Midbrain (tissue), 1 donor: ENCODE measurements around the gene PLSCR4.
A peak's percentile ranks its signal among the peaks of the same experiment; 100 is the strongest.

Experiments
- DNase-seq: peaks from one replicate; lab custom pipeline; 2025; lab: John Stamatoyannopoulos, UW

PLSCR4 gene

DNA sequence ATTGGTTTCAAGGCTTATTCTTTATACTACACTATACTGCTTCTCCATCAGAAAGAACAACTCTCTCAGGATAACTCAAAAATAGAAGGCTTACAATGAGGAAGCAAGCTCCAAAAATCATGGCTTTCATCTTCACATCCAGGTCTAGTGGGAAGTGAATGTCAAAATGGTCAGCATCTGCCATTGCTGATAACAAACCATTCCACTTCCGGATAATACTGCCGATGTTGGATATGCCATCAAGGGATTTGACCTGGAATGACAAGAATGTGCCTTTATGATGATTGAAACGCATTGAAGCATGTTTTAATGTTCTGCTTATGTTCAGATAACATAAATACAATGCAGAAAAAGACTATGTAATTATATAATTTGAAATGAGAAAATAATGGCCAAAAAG, 55.9 kb downstream of the PLSCR4 start:
- no peak for DNase-seq

GRCh38 chr3:146191051-146191450, 59.9 kb downstream of the PLSCR4 start:
- no peak for DNase-seq

GRCh38 chr3:146189519-146190173, 61.3 kb downstream of the PLSCR4 start:
- peak; percentile 66 for DNase-seq

GRCh38 chr3:146187334-146187950, 63.5 kb downstream of the PLSCR4 start:
- peak; percentile 39 for DNase-seq

- no peak for DNase-seq
These were observed 66.5 kb downstream of the PLSCR4 start for GRCh38 chr3:146184241-146185015.

- no peak for DNase-seq
These were observed 69.7 kb downstream of the PLSCR4 start for GRCh38 chr3:146181216-146181615.

DNA sequence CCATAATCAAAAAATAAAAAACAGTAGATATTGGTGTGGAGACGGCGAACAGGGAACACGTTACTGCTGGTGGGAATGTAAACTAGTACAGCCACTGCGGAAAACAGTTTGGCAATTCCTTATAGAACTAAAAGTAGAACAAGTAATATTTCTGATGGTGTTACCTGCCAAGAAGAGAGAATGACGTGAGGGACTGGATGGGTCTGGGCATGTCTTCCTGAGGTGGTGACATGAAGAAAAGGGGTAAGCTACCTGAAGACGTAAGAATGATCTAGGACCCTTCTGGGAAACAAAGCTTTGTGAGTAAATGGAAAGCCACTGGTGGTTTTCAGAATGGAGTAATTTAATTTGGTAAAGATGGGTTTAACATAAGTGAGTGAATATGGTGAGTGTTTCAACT, 70.5 kb downstream of the PLSCR4 start:
- DNase-seq: no peak

DNA sequence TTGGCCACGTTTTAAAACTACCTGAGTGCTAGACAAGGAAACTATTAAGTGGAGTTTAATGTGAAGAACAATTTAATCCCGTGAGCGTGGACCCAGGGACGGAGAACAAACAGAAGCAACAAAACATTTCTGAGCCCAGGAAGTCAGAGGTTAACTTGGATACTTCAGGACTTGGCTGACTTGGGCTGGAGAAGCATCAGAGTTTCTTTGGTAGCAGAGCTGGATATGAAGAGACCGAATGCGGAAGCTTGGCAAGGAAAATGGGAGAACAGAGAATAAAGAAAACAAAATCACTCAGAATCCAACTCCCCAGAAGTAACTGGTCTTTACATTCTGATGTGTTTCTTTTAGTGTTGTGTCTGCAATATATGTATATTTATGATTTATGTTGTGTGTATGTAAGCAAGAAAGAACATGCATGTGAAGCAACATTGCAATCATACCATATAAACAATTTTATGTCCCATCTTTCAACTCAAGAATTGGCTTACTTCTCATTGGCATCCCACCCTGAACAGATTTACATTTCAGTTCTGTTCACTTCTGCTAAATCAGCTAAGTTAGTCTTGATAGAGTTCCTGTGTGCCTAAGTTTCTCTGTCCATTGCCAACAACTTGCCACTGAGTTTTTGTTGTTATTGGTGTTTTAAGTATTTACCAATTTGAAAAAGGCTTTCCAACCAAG, 72.8 kb downstream of the PLSCR4 start:
- DNase-seq: no peak

DNA sequence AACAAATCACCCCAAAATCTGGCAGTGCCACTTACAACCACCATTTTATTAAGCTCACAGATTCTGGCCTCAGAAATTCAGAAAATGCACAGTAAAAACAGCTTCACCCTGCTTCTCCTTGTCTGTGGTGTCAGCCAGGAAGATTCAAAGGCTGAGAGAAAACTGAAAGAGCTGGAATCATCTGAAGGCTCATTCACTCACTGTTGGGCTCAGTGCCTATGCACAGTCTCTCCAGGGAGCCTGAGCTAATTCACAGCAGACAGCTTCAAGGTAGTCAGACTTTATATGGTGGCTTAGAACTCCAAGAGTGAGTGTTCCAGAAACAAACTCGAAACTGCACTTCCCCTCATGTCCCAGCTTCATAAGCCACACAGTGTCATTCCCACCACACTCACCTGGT, 73.4 kb downstream of the PLSCR4 start:
- no peak for DNase-seq

- DNase-seq: no peak
These were observed 73.8 kb downstream of the PLSCR4 start for GRCh38 chr3:146177072-146177471.

GRCh38 chr3:146172586-146172985, 78.3 kb downstream of the PLSCR4 start:
- no peak for DNase-seq

GRCh38 chr3:146170591-146170990, 80.3 kb downstream of the PLSCR4 start:
- no peak for DNase-seq

DNA sequence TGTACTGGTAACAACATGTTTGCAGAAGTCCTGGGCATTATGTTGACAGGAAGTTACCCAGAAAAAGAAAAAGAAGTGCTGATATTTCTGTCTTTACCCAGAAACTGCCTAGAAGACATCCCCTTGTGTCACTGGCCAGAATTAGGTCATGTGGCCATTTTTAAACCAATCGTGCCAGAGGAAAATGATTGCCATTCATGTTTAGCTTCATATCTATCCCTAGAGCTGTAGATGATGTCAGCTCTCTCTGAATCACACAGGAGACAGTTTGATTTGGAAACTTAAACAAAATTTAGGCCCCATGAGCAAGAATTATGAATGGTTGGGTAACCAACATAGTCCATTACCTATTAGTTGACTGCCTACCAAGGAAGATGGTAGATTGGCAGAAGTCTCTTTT, 81.0 kb downstream of the PLSCR4 start:
- DNase-seq: no peak

DNA sequence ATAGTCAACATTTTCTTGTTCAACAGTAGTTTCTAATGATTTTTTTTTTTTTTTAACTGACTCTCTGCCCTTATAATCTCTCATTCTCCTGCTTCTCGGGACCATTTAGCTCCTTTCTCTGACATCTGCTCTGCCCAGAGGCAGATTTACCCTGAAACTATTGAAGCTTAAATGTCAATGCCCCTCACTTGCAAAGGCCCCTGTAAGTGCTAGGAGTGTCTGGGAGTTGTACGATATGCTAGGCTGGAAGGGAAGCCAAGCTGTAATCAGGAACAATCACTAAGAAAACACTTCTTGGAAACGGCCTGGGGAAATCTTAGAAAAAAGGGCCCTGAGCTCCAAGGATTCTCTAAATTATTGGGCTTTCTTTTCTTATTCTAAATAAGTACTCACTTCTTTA, 84.1 kb downstream of the PLSCR4 start:
- DNase-seq: no peak

DNA sequence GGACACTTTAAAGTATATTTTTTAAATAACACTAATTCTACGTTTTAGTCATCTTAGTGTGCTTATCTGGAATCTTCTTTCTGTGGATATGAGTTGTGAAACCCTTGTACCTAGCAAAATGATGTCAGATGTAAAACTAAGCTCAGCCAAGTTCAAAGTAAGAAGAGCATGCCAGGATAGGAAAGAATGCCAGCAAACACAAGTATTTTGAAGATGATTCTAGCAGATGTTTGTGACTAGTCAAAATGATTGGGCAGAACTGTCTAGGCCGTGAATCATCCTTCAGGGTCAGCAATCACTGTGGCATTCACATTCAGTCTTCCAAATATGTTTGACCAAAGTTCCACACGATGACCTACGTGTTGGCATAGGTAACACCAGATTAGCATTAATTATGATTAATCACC, 84.5 kb downstream of the PLSCR4 start:
- no peak for DNase-seq

DNA sequence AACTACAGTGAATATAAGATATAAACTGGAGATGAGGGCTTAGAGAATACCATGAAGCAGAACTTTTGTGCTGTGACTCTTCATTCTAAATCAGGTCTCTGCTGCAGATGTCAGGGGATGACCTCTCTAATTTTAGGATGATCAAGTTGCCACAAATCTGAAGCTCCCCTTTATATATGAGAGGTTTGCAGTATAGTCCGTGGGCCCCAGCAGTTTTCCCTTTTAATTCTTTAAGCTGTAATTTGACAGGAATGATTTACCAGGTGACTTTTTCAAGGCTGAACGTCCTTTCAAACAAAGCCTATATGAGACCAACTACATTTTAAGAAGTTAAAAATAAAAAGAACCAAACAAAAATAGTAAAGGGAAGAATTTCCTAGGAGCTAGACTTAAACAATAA, 85.0 kb downstream of the PLSCR4 start:
- no peak for DNase-seq

DNA sequence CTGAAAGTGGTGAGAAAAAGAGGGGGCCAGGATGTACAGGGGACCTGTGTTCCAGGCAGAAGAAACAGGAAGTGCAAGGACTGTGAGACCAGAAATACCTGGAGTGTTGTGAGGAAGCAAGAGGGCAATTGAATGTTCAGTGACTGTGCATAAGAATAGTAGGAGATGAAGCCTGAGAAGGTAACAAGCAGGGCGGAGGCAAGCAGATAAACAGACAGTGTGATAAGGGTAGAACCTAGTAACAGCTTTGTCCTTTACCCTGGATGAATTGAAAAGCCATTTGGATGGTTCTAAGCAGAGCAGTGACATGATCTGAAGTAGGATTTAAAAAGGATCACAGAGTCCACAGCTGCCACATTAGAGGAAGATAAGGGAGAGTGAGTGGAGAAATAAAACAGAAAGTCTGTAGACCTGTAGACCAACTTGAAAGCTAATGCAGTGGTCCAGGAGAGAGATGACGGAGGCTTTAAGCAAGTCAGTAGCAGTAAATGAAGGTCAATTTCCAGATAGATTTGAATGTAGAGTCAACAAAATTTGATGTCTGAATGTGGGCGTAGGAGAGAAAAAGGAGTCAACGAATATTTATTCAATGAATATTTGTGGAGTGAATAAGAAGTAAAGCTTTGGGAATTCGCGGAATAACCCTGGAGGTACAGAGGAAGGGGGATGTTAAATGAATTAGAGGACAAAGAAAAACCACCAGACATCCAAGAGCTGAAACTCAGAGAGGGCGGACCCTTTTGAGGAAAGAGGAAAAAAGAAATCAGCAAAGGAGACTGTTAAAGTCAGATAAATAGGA, 85.7 kb downstream of the PLSCR4 start:
- DNase-seq: no peak

DNA sequence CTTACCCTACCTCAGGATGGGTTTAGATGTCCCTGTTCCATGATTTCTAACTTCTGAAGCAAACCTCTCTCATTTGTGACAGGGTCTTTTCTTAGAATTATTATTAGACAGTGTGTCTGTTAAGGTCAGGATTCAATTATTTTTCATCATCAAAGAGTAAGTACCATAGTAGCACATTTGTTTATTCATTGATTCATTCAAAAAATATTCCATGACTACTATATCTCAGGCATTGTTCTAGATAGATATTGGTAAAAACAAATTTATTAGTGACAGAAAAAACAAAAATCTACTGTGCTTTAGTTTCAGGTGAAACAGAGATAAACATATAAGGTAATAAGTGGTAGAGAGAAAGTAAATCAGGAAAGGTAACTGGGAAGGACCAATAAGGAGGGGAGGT, 86.4 kb downstream of the PLSCR4 start:
- no peak for DNase-seq

DNA sequence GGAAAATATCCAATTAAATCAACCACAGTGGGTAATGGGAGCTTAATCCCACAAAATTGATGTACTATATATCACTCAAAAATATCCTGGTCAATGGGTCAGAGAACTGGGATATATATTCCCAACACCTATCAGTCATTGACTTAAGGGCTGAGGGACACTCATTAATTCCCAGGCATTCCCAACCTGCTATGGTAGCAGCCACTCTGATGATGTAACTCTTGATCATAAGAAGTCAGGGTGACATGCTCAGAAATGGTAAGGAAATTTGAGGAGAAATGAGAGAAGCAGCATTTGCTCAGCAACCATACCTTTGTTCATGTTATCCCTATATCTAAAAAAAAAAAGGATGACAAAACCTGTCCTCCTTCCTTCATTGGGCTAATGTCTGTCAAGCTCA, 86.8 kb downstream of the PLSCR4 start:
- DNase-seq: no peak

- DNase-seq: no peak
These were observed 87.3 kb downstream of the PLSCR4 start for GRCh38 chr3:146163584-146163983.

DNA sequence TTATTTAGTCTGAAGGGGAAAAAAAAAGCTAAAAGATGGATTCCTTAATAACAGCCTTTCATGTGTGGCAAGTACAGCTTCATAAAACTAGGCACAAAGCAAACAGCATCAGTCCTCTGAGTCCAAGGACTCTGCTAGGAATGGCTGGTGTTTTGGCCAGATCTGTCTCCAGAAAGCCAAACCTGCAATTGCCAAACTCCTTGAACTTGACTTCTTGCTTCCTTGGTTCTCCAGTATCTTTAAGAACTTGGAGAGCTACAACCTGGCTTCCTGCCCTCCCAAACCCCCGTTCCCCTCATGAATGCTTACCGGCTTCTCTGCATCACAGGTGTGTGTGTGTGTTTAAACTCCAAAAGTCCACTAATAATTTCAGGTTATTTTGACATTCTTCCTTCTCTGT, 88.3 kb downstream of the PLSCR4 start:
- no peak for DNase-seq

- no peak for DNase-seq
These were observed 89.3 kb downstream of the PLSCR4 start for GRCh38 chr3:146161663-146162002.
